ENCODE results near the gene C19orf25.

Gene C19orf25

GRCh38 chr19:1495799-1496713, 17.0 kb upstream of the C19orf25 start:
- no peak for DNase-seq

- no peak for DNase-seq
Measured at GRCh38 chr19:1495051-1495798, 16.2 kb upstream of the C19orf25 start.

- no peak for DNase-seq
Measured at GRCh38 chr19:1494115-1494815, 15.2 kb upstream of the C19orf25 start.

GRCh38 chr19:1492474-1493006, 13.5 kb upstream of the C19orf25 start:
- no peak for DNase-seq

- no peak for DNase-seq
Measured at GRCh38 chr19:1491849-1492170, 12.8 kb upstream of the C19orf25 start.

GRCh38 chr19:1491114-1491848, 12.3 kb upstream of the C19orf25 start, which contains the start of gene REEP6:
TSS of gene REEP6 (plus strand) at chr19:1491181. CDS start at chr19:1491270, 89 bp downstream.
- DNase-seq = no peak

- peak; percentile 99 for DNase-seq
Measured at GRCh38 chr19:1490311-1491113, 11.5 kb upstream of the C19orf25 start, which contains the start of gene PCSK4. TSS of gene PCSK4 (minus strand) at chr19:1490350. CDS start at chr19:1490346, 4 bp downstream.

- DNase-seq = no peak
Measured at GRCh38 chr19:1489463-1490310, 10.7 kb upstream of the C19orf25 start.

GRCh38 chr19:1488282-1488601, 9.2 kb upstream of the C19orf25 start:
- DNase-seq = no peak

GRCh38 chr19:1487576-1488281, 8.7 kb upstream of the C19orf25 start:
- no peak for DNase-seq

GRCh38 chr19:1486720-1487575, 7.9 kb upstream of the C19orf25 start:
- DNase-seq = no peak

- DNase-seq = no peak
Measured at GRCh38 chr19:1483979-1484428, 5.0 kb upstream of the C19orf25 start.

GRCh38 chr19:1483131-1483978, 4.3 kb upstream of the C19orf25 start:
- no peak for DNase-seq

GRCh38 chr19:1482361-1483130, 3.5 kb upstream of the C19orf25 start:
- no peak for DNase-seq

GRCh38 chr19:1481893-1482360, 2.9 kb upstream of the C19orf25 start:
- DNase-seq = no peak

GRCh38 chr19:1481224-1481892, 2.3 kb upstream of the C19orf25 start:
- no peak for DNase-seq

All from fibroblast of skin of abdomen (primary cell).